CMK (cell line): ENCODE results near the gene TUBGCP6.

Experiments used
- DNase-seq: peaks from one replicate; pipeline ENCODE4 v3.0.0-alpha.2; 2010; ENCODE audit warnings: low read depth

The TUBGCP6 gene

DNA sequence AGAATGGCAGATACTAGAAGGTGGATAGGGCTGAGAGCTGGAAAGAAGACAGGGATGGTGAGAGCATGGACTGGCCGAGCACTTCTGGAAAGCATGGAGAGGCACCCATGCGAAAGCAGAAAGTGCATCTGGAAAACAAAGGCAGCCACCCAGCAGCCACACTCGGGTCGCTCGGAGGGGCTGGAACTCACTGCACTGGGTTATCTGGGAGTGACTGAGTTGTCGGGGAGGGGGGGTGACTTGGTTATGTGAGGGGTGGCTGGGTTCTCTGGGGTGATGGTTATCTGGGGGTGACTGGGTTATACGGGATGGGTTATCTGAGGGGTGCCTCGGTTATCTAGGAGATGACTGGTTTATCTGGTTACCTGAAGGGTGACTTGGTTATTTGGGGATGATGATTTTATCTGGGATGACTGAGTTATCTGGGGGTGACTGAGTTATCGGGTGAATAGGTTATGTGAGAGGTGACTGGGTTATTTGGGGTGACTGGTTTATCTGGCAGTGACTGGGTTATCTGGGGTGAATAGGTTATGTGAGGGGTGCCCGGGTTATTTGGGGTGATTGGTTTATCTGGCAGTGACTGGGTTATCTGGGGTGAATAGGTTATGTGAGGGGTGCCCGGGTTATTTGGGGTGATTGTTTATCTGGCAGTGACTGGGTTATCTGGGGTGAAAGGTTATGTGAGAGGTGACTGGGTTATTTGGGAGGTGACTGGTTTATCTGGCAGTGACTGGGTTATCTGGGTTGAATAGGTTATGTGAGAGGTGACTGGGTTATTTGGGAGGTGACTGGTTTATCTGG lies 76.9 kb downstream of the TUBGCP6 start:
- no peak for DNase-seq
